WTC11 (cell line): Measurements from ENCODE around the gene ADNP2. TPM values are rescaled to one million over a fixed set of nuclear protein-coding genes. Genes with fewer than 3 reads are reported as not detected.

Source experiments
- ATAC-seq: fragments of 200-7000 bp; cut with Tn5 transposase; 2 replicates; pipeline ENCODE4 v1.10.0; 2021; ENCODE audit warnings: mild to moderate bottlenecking, moderate library complexity
- CTCF ChIA-PET: fragments of 300-600 bp; sonication (Branson Sonifier 250); formaldehyde crosslinking; loops from one replicate; lab custom pipeline; 2021; ENCODE audit warnings: antibody characterized with exemption; lab: Charles Lee
- POLR2A ChIA-PET: fragments of 350-600 bp; sonication (Branson Sonifier 250); formaldehyde crosslinking; loops from one replicate; lab custom pipeline; 2021; ENCODE audit warnings: antibody characterized with exemption; lab: Charles Lee
- DNase-seq: peaks from one replicate; pipeline ENCODE4 v3.0.0; 2021; ENCODE audit warnings: low spot score
- H3K27ac Mint-ChIP-seq: 2 replicates; pipeline ENCODE4 v1.8.0; 2021; ENCODE audit warnings: mixed read lengths
- H3K27me3 Mint-ChIP-seq: 2 replicates; pipeline ENCODE4 v1.8.0; 2021; ENCODE audit warnings: low read depth, mild to moderate bottlenecking, moderate library complexity, mixed read lengths
- H3K36me3 Mint-ChIP-seq: 2 replicates; pipeline ENCODE4 v1.8.0; 2021; ENCODE audit warnings: mixed read lengths
- H3K4me1 Mint-ChIP-seq: 2 replicates; pipeline ENCODE4 v1.8.0; 2022; ENCODE audit warnings: mixed read lengths
- H3K4me3 Mint-ChIP-seq: 2 replicates; pipeline ENCODE4 v1.8.0; 2021; ENCODE audit warnings: mild to moderate bottlenecking, moderate library complexity, mixed read lengths
- H3K9me3 Mint-ChIP-seq: 2 replicates; pipeline ENCODE4 v1.8.0; 2021; ENCODE audit warnings: mixed read lengths
- AR ChIP-seq: fragments of 250-450 bp; sonication (Bioruptor Pico); IDR thresholded peaks from 2 replicates; pipeline ENCODE4 v1.9.0; 2021; ENCODE audit warnings: mild to moderate bottlenecking
- ATF6 ChIP-seq: sonication (generic); formaldehyde crosslinking; IDR thresholded peaks from 2 replicates; pipeline ENCODE4 v1.8.1; 2023; ENCODE audit warnings: mild to moderate bottlenecking, missing genetic modification reagents
- E2F1 ChIP-seq: sonication (generic); formaldehyde crosslinking; IDR thresholded peaks from 2 replicates; pipeline ENCODE4 v1.8.0; 2022; ENCODE audit warnings: mild to moderate bottlenecking, missing genetic modification reagents
- E2F4 ChIP-seq: sonication (generic); formaldehyde crosslinking; IDR thresholded peaks from 2 replicates; pipeline ENCODE4 v1.8.1; 2022; ENCODE audit warnings: low read depth, mild to moderate bottlenecking, moderate library complexity, missing genetic modification reagents, borderline replicate concordance
- GTF2I ChIP-seq: fragments of 250-450 bp; sonication (Bioruptor Pico); conservative IDR thresholded peaks from 2 replicates; pipeline ENCODE4 v1.4.0; 2021; ENCODE audit warnings: mild to moderate bottlenecking
- IRF2 ChIP-seq: sonication (generic); formaldehyde crosslinking; IDR thresholded peaks from 2 replicates; pipeline ENCODE4 v1.8.0; 2022; ENCODE audit warnings: low read depth, missing genetic modification reagents, borderline replicate concordance
- MXD4 ChIP-seq: fragments of 250-450 bp; sonication (Bioruptor Pico); IDR thresholded peaks from 2 replicates; pipeline ENCODE4 v1.8.0; 2021; ENCODE audit warnings: mild to moderate bottlenecking, moderate library complexity, borderline replicate concordance
- RELA ChIP-seq: sonication (generic); formaldehyde crosslinking; IDR thresholded peaks from 2 replicates; pipeline ENCODE4 v1.8.1; 2022; ENCODE audit warnings: missing genetic modification reagents, mild to moderate bottlenecking, borderline replicate concordance
- SOX15 ChIP-seq: fragments of 250-450 bp; sonication (Bioruptor Pico); IDR thresholded peaks from 2 replicates; pipeline ENCODE4 v1.9.0; 2021; ENCODE audit warnings: mild to moderate bottlenecking
- STAT6 ChIP-seq: sonication (generic); formaldehyde crosslinking; conservative IDR thresholded peaks from 2 replicates; pipeline ENCODE4 v1.8.1; 2023; ENCODE audit warnings: mild to moderate bottlenecking, low read depth, missing genetic modification reagents, moderate library complexity
- TEAD1 ChIP-seq: sonication (generic); formaldehyde crosslinking; IDR thresholded peaks from 2 replicates; pipeline ENCODE4 v1.8.0; 2022; ENCODE audit warnings: mild to moderate bottlenecking, missing genetic modification reagents
- TEAD4 ChIP-seq: sonication (generic); formaldehyde crosslinking; IDR thresholded peaks from 2 replicates; pipeline ENCODE4 v1.8.0; 2022; ENCODE audit warnings: mild to moderate bottlenecking, missing genetic modification reagents
- USF1 ChIP-seq: sonication (generic); formaldehyde crosslinking; IDR thresholded peaks from 2 replicates; pipeline ENCODE4 v1.8.0; 2022; ENCODE audit warnings: mild to moderate bottlenecking, missing genetic modification reagents
- ZBTB21 ChIP-seq: sonication (generic); formaldehyde crosslinking; IDR thresholded peaks from 2 replicates; pipeline ENCODE4 v1.8.1; 2023; ENCODE audit warnings: mild to moderate bottlenecking, missing genetic modification reagents, borderline replicate concordance
- ZNF317 ChIP-seq: sonication (generic); formaldehyde crosslinking; IDR thresholded peaks from 2 replicates; pipeline ENCODE4 v1.8.1; 2023; ENCODE audit warnings: low read depth, mild to moderate bottlenecking, moderate library complexity, missing genetic modification reagents, borderline replicate concordance
- ZNF512 ChIP-seq: sonication (generic); formaldehyde crosslinking; IDR thresholded peaks from 2 replicates; pipeline ENCODE4 v1.8.1; 2022; ENCODE audit warnings: missing genetic modification reagents, borderline replicate concordance
- total RNA-seq: library from RNA; stranded (reverse); gene quantifications from 3 replicates; pipeline ENCODE4 v1.2.3, GENCODE V29; 2021

The ADNP2 gene
- total RNA-seq, 1 experiment from 2014 or later = 56.0 TPM

GRCh38 chr18:80104364-80104779 lies 4.7 kb upstream of the ADNP2 start:
- Mint-ChIP-seq H3K27me3 (peaks cover 3% of the 10 kb centered on the region; the same call in 1 of the 2 replicates), H3K27ac (peak overlapping the region; percentile 82), H3K36me3 (no peaks in the 10 kb centered on the region; the same call in none of the 2 replicates), H3K4me1 (peaks cover 45% of the 10 kb centered on the region), H3K4me3 (peak overlapping the region; percentile 39), H3K9me3 (peaks cover 33% of the 10 kb centered on the region)
- ChIA-PET CTCF (interaction anchor here (1.2 to 1.3 kb wide), 2 partner anchors 55 to 70 kb away, joined by 4 to 5 read pairs; partner anchors contain the start of gene RBFA), POLR2A (interaction anchor here (1.5 kb wide), 1 partner anchor 70 kb away, joined by 5 read pairs; the partner anchor contains the start of gene RBFA)
- DNase-seq = peak; percentile 15
- TF ChIP-seq TEAD1 = peak; percentile 62; the same call in 1 of the 2 replicates
- TF ChIP-seq SOX15 (CRISPR knock-in tag) = no peak
- no peak for TF ChIP-seq AR (CRISPR knock-in tag)
- no peak for TF ChIP-seq IRF2 (CRISPR knock-in tag)
- no peak for TF ChIP-seq USF1 (CRISPR knock-in tag)
- TF ChIP-seq ATF6 (CRISPR knock-in tag) = no peak
- TF ChIP-seq E2F4 (CRISPR knock-in tag) = no peak
- no peak for TF ChIP-seq TEAD4 (CRISPR knock-in tag)
- ATAC-seq = peak; percentile 42

GRCh38 chr18:80105369-80106167 lies 3.5 kb upstream of the ADNP2 start:
- peaks cover 3% of the 10 kb centered on the region for H3K36me3 Mint-ChIP-seq
- TF ChIP-seq MXD4 (CRISPR knock-in tag) (no peak), STAT6 (CRISPR knock-in tag) (no peak), ZNF317 (no peak), TEAD1 (no peak), ZNF512 (CRISPR knock-in tag) (no peak), IRF2 (CRISPR knock-in tag) (no peak), USF1 (CRISPR knock-in tag) (no peak), ZBTB21 (CRISPR knock-in tag) (no peak), RELA (CRISPR knock-in tag) (no peak), GTF2I (CRISPR knock-in tag) (no peak), E2F1 (CRISPR knock-in tag) (no peak)

More at GRCh38 chr18:80105369-80106167, 3.5 kb upstream of the ADNP2 start:
- no peak for ATAC-seq
- Mint-ChIP-seq H3K4me1 (peaks cover 50% of the 10 kb centered on the region), H3K4me3 (no peak overlapping the region), H3K27ac (no peak overlapping the region), H3K27me3 (no peaks in the 10 kb centered on the region), H3K9me3 (peaks cover 24% of the 10 kb centered on the region)
- no peak for DNase-seq
- ChIA-PET CTCF (interaction anchor here (0.7 to 1.2 kb wide), 2 partner anchors 72 to 107 kb away, joined by 3 to 5 read pairs; partner anchors contain the start of gene RBFA), POLR2A (no interaction called here)
